ENCODE data around the gene RASSF3.

Gene RASSF3

GRCh38 chr12:64633011-64633939 is 23.0 kb downstream of the RASSF3 start:
- H3K4me3 ChIP-seq (ENCODE audit: control insufficient read depth, low read depth, low read length) = no peak overlapping the region
- no peak for TF ChIP-seq CTCF (conservative IDR thresholded peaks at IDR 0.05; ENCODE audit: control insufficient read depth, insufficient read depth, low read depth, low read length)

GRCh38 chr12:64633940-64634337 is 23.6 kb downstream of the RASSF3 start:
- peak; percentile 80 for DNase-seq (ENCODE audit: low read depth)
- TF ChIP-seq CTCF (conservative IDR thresholded peaks at IDR 0.05; ENCODE audit: control insufficient read depth, insufficient read depth, low read depth, low read length) = no peak
- no peak overlapping the region for H3K4me3 ChIP-seq (ENCODE audit: control insufficient read depth, low read depth, low read length)

More at GRCh38 chr12:64633011-64633939, 23.0 kb downstream of the RASSF3 start:
- DNase-seq (ENCODE audit: low read depth) = no peak

GRCh38 chr12:64634508-64635092 is 24.3 kb downstream of the RASSF3 start:
- DNase-seq (ENCODE audit: low read depth) = no peak
- no peak overlapping the region for H3K4me3 ChIP-seq (ENCODE audit: control insufficient read depth, low read depth, low read length)
- no peak for TF ChIP-seq CTCF (conservative IDR thresholded peaks at IDR 0.05; ENCODE audit: control insufficient read depth, insufficient read depth, low read depth, low read length)

- no peak for DNase-seq (ENCODE audit: low read depth)
- TF ChIP-seq CTCF (conservative IDR thresholded peaks at IDR 0.05; ENCODE audit: control insufficient read depth, insufficient read depth, low read depth, low read length) = no peak
- no peak overlapping the region for H3K4me3 ChIP-seq (ENCODE audit: control insufficient read depth, low read depth, low read length)
Observed at GRCh38 chr12:64635356-64635998, 25.2 kb downstream of the RASSF3 start.

GRCh38 chr12:64636856-64637255 is 26.6 kb downstream of the RASSF3 start:
- no peak overlapping the region for H3K4me3 ChIP-seq (ENCODE audit: control insufficient read depth, low read depth, low read length)
- TF ChIP-seq CTCF (conservative IDR thresholded peaks at IDR 0.05; ENCODE audit: control insufficient read depth, insufficient read depth, low read depth, low read length) = no peak
- no peak for DNase-seq (ENCODE audit: low read depth)

- DNase-seq (ENCODE audit: low read depth) = no peak
- no peak for TF ChIP-seq CTCF (conservative IDR thresholded peaks at IDR 0.05; ENCODE audit: control insufficient read depth, insufficient read depth, low read depth, low read length)
- no peak overlapping the region for H3K4me3 ChIP-seq (ENCODE audit: control insufficient read depth, low read depth, low read length)
Observed at GRCh38 chr12:64639466-64639865, 29.2 kb downstream of the RASSF3 start.

Data from fibroblast of mammary gland (primary cell).